Cerebellar nuclear complex (tissue), 1 donor: Measurements from ENCODE around the gene LMOD3.

Source experiments
- DNase-seq, 2 experiments: peaks; one replicate each; lab custom pipeline; 2025; lab: John Stamatoyannopoulos, UW

LMOD3 gene

DNA sequence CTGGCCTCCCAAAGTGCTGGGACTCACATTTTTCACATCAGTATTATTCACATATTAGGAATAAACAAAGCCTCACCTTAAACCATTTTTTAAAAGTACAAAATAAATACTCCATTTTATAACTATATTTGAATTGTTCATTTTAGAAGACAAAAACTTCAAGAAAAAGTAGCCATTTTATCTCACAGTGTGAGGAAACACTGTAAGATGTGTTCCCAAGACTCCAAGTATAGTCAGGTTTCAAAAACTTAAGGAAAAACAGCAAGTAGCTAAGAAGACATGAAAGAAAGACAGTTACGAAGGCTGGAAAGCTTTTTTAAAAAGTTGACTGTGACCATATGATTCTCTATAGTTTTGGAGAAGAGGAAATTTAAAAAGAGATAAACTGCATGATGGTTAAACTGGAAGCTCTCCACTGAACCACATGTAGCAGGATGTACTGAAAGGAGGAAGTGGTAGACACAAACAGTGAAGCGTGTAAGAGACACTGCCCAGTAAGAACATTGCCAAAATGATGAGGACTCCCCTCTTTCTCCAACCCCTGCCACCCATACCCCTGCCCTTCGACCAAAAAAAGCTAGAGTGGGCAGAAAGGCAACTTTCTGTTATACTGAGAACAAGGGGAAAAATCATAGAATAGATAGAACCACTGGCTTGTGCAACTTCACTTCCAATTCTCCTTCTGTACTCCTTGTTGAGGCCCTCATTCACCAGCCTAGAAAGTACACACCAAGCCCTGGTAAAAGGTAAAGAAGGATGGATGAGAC, 64.0 kb downstream of the LMOD3 start:
- no peak for DNase-seq
